OCI-LY7 (cell line): Measurements from ENCODE around the gene PARP12. TPM values are rescaled to one million over a fixed set of nuclear protein-coding genes. Genes with fewer than 3 reads are reported as not detected.

Experiments used
- BruUV-seq: library from RNA; stranded (reverse); fragments of 400-500 nt; replicated peaks from 2 replicates; lab custom pipeline; 2021; lab: Mats Ljungman, UMichigan
- CTCF ChIA-PET: fragments of 300-600 bp; sonication (Branson Sonifier 250); formaldehyde crosslinking; loops from one replicate; lab custom pipeline; 2022; ENCODE audit warnings: antibody characterized with exemption; ENCODE audit not compliant: unreplicated experiment; lab: Charles Lee
- POLR2A ChIA-PET: fragments of 300-600 bp; sonication (Branson Sonifier 250); formaldehyde crosslinking; loops from one replicate; lab custom pipeline; 2022; ENCODE audit warnings: antibody characterized with exemption; lab: Charles Lee
- DNase-seq: peaks from one replicate; pipeline ENCODE4 v3.0.0-alpha.2; 2015; ENCODE audit warnings: low spot score
- H2AFZ ChIP-seq: fragments of 200-600 bp; sonication (generic), shearing (Covaris generic); 2 replicates; pipeline ENCODE4 v1.6.1; 2014; ENCODE audit warnings: mild to moderate bottlenecking, antibody characterized with exemption, low read length, moderate library complexity
- H3K27ac ChIP-seq: fragments of 200-600 bp; sonication (generic); 2 replicates; pipeline ENCODE4 v1.5.1; 2014; ENCODE audit warnings: mixed run types, low read depth, mild to moderate bottlenecking, moderate library complexity, low read length, inconsistent platforms; ENCODE audit not compliant: poor library complexity, severe bottlenecking
- H3K36me3 ChIP-seq: fragments of 200-600 bp; sonication (generic); 2 replicates; pipeline ENCODE4 v1.6.1; 2014; ENCODE audit warnings: mild to moderate bottlenecking, antibody characterized with exemption, low read length, moderate library complexity, mixed read lengths; ENCODE audit not compliant: insufficient read depth
- H3K4me1 ChIP-seq: fragments of 200-600 bp; sonication (generic); 2 replicates; pipeline ENCODE4 v1.5.1; 2014; ENCODE audit warnings: mild to moderate bottlenecking, low read length; ENCODE audit not compliant: insufficient read depth, poor library complexity, severe bottlenecking
- H3K4me2 ChIP-seq: fragments of 200-600 bp; sonication (generic); 2 replicates; pipeline ENCODE4 v1.6.1; 2014; ENCODE audit warnings: mild to moderate bottlenecking, low read length
- H3K4me3 ChIP-seq: fragments of 200-600 bp; sonication (generic); 2 replicates; pipeline ENCODE4 v1.5.1; 2014; ENCODE audit warnings: mild to moderate bottlenecking, low read depth, low read length; ENCODE audit not compliant: poor library complexity, severe bottlenecking
- H3K79me2 ChIP-seq: fragments of 200-600 bp; sonication (generic); 2 replicates; pipeline ENCODE4 v1.6.1; 2016; ENCODE audit warnings: low read depth, mild to moderate bottlenecking, low read length, moderate library complexity, mixed read lengths; ENCODE audit not compliant: insufficient read depth
- H3K9me2 ChIP-seq: fragments of 200-600 bp; sonication (generic); 2 replicates; pipeline ENCODE4 v1.6.1; 2016; ENCODE audit warnings: mild to moderate bottlenecking, low read length, mixed read lengths; ENCODE audit not compliant: insufficient read depth
- H3K9me3 ChIP-seq: fragments of 200-600 bp; sonication (generic); 2 replicates; pipeline ENCODE4 v1.6.1; 2014; ENCODE audit warnings: mild to moderate bottlenecking, mixed run types, low read length, mixed read lengths
- H4K20me1 ChIP-seq: fragments of 200-600 bp; sonication (generic); 2 replicates; pipeline ENCODE4 v1.6.1; 2014; ENCODE audit warnings: mild to moderate bottlenecking, antibody characterized with exemption, low read length, moderate library complexity, mixed read lengths; ENCODE audit not compliant: insufficient read depth
- EZH2phosphoT487 ChIP-seq: fragments of 200-600 bp; sonication (generic); IDR thresholded peaks from 2 replicates; pipeline ENCODE4 v1.6.1; 2018; ENCODE audit warnings: low read depth, borderline replicate concordance, mild to moderate bottlenecking, mixed run types, antibody characterized with exemption, low read length, moderate library complexity, mixed read lengths
- intact Hi-C: fragments of 100-400 bp; cut with micrococcal nuclease; formaldehyde crosslinking; loops from one replicate; pipeline ENCODE4 v1.10.0; 2022; ENCODE audit not compliant: unreplicated experiment
- total RNA-seq, 2 experiments: library from RNA; depleted of rRNA in 1 of 2; stranded (reverse); fragments of >200 nt in 1 of 2; shearing (Covaris generic) in 1 of 2; gene quantifications; 2 replicates each; pipeline ENCODE4 v1.2.3, GENCODE V29; 2014 to 2022
- TF ChIP-seq, protein P1 (sequence below): fragments of 200-600 bp; sonication (generic); conservative IDR thresholded peaks from 2 replicates; pipeline ENCODE4 v1.5.1; 2014; ENCODE audit warnings: mild to moderate bottlenecking, antibody characterized with exemption, low read length, moderate library complexity, mixed read lengths

The PARP12 gene
- total RNA-seq, 2 experiments from 2014 or later = 6.5 to 12.5 TPM

DNA sequence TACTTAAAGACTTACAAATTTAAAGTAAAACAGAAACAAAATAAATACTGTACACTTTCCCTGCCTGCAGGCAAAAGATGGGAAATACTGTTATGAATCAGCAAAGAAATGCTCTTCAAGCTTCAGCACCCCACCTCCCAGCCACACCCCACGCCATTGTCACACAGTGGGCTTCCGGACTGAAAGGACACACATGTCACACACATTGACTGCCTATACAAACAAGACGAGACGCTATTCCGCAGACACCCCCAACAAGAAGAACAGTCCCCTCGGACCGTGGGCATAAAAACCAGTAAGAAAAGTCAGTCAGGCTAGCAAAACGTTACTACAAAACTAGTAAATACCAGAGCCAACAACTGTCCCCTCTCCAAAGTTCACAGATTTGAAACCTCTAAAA, 22.2 kb upstream of the PARP12 start:
- Histone ChIP-seq H3K9me2 (no peaks in the 10 kb centered on the region), H4K20me1 (no peaks in the 10 kb centered on the region), H3K4me2 (no peak overlapping the region), H3K36me3 (no peaks in the 10 kb centered on the region), H3K79me2 (no peaks in the 10 kb centered on the region), H3K4me1 (no peaks in the 10 kb centered on the region), H2AFZ (no peak overlapping the region), H3K27ac (no peak overlapping the region), H3K9me3 (no peaks in the 10 kb centered on the region), H3K4me3 (no peak overlapping the region)
- no TSS peak for BruUV-seq
- intact Hi-C loops = no loop called here
- TF ChIP-seq, protein P1, sequence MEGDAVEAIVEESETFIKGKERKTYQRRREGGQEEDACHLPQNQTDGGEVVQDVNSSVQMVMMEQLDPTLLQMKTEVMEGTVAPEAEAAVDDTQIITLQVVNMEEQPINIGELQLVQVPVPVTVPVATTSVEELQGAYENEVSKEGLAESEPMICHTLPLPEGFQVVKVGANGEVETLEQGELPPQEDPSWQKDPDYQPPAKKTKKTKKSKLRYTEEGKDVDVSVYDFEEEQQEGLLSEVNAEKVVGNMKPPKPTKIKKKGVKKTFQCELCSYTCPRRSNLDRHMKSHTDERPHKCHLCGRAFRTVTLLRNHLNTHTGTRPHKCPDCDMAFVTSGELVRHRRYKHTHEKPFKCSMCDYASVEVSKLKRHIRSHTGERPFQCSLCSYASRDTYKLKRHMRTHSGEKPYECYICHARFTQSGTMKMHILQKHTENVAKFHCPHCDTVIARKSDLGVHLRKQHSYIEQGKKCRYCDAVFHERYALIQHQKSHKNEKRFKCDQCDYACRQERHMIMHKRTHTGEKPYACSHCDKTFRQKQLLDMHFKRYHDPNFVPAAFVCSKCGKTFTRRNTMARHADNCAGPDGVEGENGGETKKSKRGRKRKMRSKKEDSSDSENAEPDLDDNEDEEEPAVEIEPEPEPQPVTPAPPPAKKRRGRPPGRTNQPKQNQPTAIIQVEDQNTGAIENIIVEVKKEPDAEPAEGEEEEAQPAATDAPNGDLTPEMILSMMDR = no peak
- TF ChIP-seq EZH2phosphoT487 = no peak
- CTCF ChIA-PET = no interaction called here
- DNase-seq = no peak
- POLR2A ChIA-PET = no interaction called here

DNA sequence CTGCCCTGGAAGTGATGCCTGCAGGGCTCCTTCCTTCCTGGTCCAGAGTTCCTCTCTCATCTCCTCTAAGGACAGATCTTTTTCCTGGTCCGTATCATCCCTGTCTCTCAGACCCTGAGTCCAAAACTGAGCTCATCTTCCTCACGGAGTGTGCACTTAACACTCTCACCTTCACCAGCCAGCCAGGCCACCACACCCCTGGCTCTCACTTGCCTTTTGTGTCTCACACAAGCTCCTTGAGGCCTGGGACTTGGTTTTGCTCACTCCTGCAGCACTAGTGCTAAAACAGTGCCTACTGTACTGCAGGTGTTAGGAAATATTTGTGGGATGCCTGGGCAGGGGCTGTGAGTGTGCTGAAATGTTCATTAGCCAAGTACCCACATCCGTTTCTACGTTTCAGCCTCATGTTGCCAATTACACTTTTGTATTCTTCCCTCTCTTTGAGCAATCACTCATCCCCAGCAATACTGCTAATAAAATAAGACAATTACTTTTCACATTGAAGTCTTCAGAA, 21.4 kb upstream of the PARP12 start:
- CTCF ChIA-PET = no interaction called here
- POLR2A ChIA-PET = no interaction called here
- Histone ChIP-seq H3K36me3 (no peaks in the 10 kb centered on the region), H3K9me3 (no peaks in the 10 kb centered on the region), H3K4me2 (no peak overlapping the region), H3K79me2 (no peaks in the 10 kb centered on the region), H3K27ac (no peak overlapping the region), H3K4me1 (no peaks in the 10 kb centered on the region), H3K9me2 (no peaks in the 10 kb centered on the region), H3K4me3 (no peak overlapping the region), H4K20me1 (no peaks in the 10 kb centered on the region), H2AFZ (no peak overlapping the region)
- no TSS peak for BruUV-seq
- DNase-seq = no peak
- TF ChIP-seq, protein P1 = no peak
- TF ChIP-seq EZH2phosphoT487 = no peak
- intact Hi-C loops = no loop called here

DNA sequence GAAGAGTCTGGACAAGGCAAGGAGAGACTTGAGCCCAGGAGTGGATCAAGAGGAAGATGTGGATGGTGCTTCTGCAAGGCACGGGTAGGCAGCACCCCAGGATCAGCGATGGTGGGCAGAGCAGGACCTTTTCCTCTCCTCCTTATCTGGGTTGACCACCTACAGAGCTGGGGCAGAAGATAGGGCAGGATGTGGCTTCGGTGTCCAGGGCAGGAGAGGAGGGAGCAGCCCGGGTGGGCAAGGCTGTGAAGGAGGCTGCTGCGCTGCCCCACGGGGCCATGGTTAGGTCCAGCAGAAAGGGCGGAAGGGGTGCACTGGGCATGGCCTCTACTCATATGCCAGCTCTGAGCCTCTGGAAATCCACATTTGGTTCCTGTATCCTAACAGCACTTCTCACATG, 20.0 kb upstream of the PARP12 start:
- intact Hi-C loops = no loop called here
- no peak for DNase-seq
- Histone ChIP-seq H3K4me3 (no peak overlapping the region), H3K79me2 (no peaks in the 10 kb centered on the region), H3K36me3 (no peaks in the 10 kb centered on the region), H2AFZ (no peak overlapping the region), H3K9me3 (no peaks in the 10 kb centered on the region), H3K27ac (no peak overlapping the region), H4K20me1 (no peaks in the 10 kb centered on the region), H3K9me2 (no peaks in the 10 kb centered on the region), H3K4me1 (no peaks in the 10 kb centered on the region), H3K4me2 (no peak overlapping the region)
- ChIA-PET CTCF (no interaction called here), POLR2A (no interaction called here)
- BruUV-seq = no TSS peak
- TF ChIP-seq, protein P1 = no peak
- TF ChIP-seq EZH2phosphoT487 = no peak
